ENCODE results near the gene TMEM37.

The TMEM37 gene

DNA sequence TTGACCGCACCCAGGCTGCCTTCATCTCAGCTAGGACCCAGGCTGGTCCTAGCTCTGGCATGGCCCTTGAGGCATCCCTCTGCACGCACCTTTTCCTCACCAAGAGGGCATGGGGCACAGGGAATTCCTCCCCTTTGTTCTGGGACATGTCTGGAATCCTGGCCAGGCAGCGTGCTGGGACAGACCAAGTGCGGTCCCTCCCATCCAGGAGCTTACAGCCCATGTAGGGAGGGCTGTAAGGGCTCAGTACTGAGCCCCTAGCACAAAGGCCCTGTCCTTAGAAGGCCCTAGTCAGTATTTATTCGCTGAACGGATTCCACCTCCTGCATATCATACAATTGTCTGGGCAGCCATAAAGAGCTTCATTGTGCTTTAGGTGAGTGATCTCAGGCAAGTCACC lies 3.0 kb downstream of the TMEM37 start:
- no peak for DNase-seq

DNA sequence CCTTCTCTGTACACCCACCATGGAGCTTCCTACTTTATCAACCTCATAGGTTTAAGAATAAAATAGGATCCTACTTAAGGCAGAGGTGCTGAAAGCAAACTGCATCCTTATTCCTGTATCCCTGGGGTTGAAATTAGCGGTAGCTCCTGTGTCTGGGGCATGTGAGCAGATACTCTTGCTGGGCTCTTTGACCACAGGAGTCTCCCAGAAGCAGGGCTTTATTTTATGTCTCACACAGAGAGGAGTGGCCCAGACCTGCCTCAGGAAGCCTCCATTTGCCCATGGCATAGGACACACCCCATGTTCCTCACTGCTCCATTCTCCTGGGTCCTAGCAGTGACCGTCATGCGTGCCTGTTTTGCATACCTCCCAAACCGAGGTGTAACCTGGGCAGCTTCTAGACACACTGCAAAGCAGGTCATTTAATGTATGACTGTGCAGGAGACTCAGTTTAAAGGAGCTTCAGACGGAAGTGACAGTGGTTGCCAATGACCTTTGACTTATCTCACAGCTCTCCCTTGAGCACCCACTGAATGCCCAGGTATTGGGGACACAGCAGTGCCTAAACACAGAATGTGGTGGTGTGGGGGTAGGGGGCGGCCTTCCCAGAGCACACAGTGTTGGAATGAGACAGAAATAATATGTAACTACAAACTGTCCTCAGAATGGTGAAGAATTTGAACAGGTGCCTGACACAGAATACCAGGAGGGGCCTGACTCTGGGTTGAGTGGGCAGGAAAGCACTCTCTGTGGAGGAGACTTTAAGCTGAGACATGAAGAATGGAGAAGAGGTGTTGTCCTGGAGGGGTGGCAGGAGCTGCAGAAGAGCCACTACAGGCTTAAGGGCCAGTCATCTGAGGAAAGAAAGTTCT lies 3.7 kb downstream of the TMEM37 start:
- no peak for DNase-seq

- DNase-seq: no peak
Measured at GRCh38 chr2:119435953-119436297, 4.3 kb downstream of the TMEM37 start.

GRCh38 chr2:119436993-119437772 lies 5.5 kb downstream of the TMEM37 start:
- no peak for DNase-seq

- no peak for DNase-seq
Measured at GRCh38 chr2:119438128-119438656, 6.5 kb downstream of the TMEM37 start.

DNA sequence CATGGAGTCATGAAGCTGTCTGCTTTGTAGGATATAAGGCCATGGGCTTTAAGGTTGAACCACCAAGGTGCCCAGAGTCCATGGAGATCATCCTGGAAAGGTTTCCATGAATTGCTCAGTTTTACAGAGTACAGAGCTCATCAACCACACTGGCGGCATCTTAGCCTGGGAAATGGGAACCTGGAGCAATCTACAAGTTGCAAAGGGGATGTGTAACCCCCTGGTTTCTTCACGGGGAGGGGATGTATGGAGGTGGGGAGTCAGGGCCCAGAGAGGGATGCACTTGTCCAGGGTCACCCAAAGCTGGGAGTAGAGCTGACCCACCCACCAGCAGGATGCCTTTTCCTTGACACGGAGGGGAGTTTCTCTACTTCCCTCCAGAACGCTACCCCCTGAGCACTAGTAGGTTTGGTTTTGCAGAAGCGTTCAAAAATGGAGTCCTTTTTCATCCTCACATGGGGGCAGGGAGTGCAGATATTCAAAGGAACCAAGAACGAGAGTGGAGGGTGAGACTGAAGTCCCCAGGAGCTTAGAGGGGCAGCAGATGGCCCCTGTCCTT lies 7.2 kb downstream of the TMEM37 start:
- no peak for DNase-seq

- DNase-seq: no peak
Measured at GRCh38 chr2:119439574-119440500, 8.2 kb downstream of the TMEM37 start.

DNA sequence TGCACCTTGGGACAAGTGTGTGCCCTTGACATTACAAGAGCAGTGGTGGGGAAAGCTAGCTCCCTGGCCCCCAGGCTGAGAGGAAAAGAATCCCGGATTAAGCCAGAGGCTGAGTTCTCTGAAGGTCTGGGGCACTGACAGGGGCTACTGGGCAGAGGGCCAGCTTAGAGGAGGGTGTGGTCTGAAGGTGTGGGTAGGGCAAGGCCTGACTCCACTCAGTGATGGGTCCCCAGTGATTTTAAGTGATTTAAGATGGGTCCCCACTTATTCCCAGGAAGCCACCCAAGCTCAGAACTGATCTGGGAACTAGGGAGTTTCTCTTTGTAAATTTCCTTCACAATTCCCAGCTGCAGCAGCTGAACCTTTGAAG lies 8.8 kb downstream of the TMEM37 start:
- DNase-seq: no peak

DNA sequence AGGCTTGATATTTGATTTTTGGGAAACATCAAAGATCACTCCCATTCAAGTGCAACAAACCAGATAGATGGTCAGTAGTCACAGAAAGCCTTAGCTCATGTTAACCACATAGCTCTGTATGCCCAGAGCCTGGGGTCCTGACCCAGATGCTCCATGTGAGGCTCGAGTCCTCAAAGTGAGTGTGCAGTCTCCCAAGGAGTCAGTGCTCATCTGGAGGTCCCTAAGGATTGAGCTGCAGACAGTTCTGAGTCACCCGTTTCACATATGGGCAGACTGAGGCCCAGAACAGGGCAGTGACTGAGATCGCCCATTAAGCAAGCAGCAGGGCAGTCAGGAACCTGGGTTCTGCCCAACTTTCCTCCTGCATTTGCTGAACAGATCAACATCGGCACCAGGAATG lies 9.2 kb downstream of the TMEM37 start:
- no peak for DNase-seq

DNA sequence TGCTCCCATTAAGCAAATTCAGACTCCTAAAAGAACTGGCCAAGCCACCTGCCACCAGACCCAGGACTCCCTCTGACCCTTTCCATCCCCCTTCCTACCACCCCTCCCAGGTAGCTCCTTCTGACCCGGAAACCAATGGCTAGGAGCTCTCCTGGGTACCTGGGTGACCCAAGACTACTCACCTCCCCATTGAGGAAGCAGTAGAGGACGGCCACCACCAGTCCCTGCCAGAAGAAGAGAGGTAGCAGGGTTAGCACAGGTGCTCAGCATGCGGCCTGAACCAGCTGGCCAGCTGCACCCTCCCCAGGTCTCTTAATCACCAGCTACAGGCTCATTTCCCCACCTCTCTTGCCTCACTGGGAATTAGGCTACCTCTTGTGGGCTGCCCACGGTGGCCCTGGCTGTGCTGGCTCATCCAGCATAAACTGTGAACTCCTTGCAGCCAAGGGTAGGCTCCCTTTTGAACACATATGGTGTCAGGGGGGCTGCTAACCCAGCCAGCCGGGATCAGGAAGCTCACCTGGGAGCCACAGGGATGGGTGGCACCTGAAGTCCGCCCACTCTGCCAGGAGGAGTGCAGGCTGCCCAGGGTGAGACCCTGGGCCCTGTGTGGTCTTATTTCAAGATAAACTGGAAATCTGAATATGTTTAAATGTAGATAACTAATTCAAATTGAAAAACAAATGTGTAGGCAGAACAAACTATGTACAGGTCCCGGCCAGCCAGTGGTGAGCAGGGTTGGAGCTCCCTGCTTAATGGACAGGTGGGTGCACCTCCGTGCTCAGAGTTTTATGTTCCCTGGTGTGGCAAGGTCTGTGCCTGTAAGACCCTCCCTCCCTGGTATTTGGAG lies 9.9 kb downstream of the TMEM37 start:
- no peak for DNase-seq

DNA sequence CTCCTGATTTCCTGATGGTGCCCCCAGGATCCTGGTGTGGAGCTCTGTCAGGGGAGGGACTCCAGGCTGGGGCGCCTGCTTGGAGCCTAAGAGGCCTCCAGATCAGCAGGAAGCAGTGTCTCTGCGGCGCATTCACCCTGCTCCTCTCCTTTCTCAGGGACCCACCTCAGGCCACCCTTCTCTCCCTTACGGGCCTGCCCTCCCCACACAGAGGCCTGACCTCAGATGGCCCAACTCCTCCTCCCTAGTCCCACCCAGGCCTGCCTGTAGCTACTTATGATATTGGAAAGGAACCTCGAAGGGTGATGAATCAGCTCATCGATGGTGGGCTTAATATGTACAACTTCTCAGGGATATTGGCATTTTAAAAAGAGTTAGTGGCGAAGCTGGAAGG lies 10.6 kb downstream of the TMEM37 start:
- DNase-seq: no peak

GRCh38 chr2:119442850-119443249 lies 11.2 kb downstream of the TMEM37 start:
- no peak for DNase-seq

GRCh38 chr2:119446037-119446436 lies 14.4 kb downstream of the TMEM37 start:
- no peak for DNase-seq

GRCh38 chr2:119448427-119449141 lies 16.9 kb downstream of the TMEM37 start:
- DNase-seq: no peak

DNA sequence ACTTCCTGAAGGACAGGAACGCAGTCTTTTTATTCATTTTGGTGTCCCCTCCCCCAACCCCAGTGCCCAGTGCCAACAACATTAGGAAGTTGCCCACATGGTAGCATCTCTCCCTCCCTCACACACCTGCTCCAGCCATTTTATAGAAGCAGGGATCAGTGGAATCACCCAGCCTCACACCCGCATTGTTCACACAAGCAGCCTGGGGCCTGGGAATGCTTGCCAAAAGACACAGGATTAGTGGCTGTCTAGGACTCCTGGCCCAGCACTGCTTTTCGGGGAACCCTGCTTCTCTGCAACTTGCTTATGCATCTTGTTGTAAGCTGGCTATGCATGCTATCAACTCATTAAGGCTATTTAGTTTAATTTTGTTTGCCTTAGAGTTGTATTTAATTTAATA lies 17.9 kb downstream of the TMEM37 start:
- DNase-seq: no peak

DNA sequence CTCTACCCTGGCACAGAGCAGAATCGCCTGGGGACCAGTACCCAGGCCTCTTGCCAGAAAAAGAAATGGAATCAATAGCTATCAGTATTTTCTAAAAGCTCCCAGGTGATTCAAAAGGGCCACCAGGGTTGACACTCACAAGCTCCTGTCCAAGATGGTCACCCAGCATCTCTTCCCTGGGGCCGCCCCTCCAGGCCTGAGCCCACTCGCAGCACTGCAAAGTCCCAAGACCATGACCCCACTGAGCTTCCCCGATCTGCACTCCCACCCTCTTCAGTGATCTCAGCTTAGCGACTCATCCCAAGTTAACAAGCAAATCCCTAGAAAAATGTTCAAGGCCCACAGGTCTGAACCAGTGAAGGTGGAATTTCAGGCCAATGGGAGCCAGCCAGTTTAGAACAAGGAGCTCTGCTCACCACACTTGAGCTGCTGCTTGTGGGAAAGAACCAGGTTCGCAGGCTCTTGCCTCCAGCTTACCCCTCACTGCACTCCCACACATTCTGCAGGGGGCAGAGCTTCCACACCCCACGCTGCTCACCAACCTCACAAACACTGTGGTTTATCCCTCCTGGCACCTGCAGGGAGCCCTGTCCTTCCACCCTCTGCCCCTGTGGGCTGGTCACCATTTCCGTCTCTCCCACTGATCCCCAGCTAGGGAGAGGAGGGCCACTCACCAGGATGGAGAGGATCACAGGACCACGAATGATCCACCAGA lies 19.8 kb downstream of the TMEM37 start:
- no peak for DNase-seq

- DNase-seq: no peak
Measured at GRCh38 chr2:119453972-119454593, 22.4 kb downstream of the TMEM37 start.

GRCh38 chr2:119455066-119455718 lies 23.5 kb downstream of the TMEM37 start:
- no peak for DNase-seq

GRCh38 chr2:119460076-119460475 lies 28.4 kb downstream of the TMEM37 start:
- no peak for DNase-seq
